Type B pancreatic cell (in vitro differentiated cells): ENCODE data around the gene GRID2. TPM values are rescaled to one million over a fixed set of nuclear protein-coding genes. Genes with fewer than 3 reads are reported as not detected.

Source experiments
- DNase-seq: peaks from one replicate; pipeline ENCODE4 v3.0.0; 2021; ENCODE audit warnings: mixed read lengths; ENCODE audit not compliant: unreplicated experiment; ENCODE audit errors: extremely low spot score
- H3K27ac Mint-ChIP-seq: 2 replicates; pipeline ENCODE4 v1.8.0; 2021; ENCODE audit warnings: mild to moderate bottlenecking, mixed read lengths
- H3K27me3 Mint-ChIP-seq: 2 replicates; pipeline ENCODE4 v1.8.0; 2021; ENCODE audit warnings: mixed read lengths
- H3K36me3 Mint-ChIP-seq: 2 replicates; pipeline ENCODE4 v1.8.0; 2021; ENCODE audit warnings: mixed read lengths
- H3K4me1 Mint-ChIP-seq: one replicate; pipeline ENCODE4 v1.8.0; 2021; ENCODE audit warnings: mixed read lengths; ENCODE audit not compliant: unreplicated experiment
- H3K4me3 Mint-ChIP-seq: 2 replicates; pipeline ENCODE4 v1.8.0; 2021; ENCODE audit warnings: mild to moderate bottlenecking, mixed read lengths
- H3K9me3 Mint-ChIP-seq: 2 replicates; pipeline ENCODE4 v1.8.0; 2021; ENCODE audit warnings: mixed read lengths
- CTCF ChIP-seq: fragments of 200-600 bp; sonication (generic); conservative IDR thresholded peaks from 2 replicates; pipeline ENCODE4 v1.5.0; 2021; ENCODE audit warnings: antibody characterized with exemption, mild to moderate bottlenecking
- total RNA-seq: library from RNA; stranded (reverse); gene quantifications from 2 replicates; pipeline ENCODE4 v1.2.1, GENCODE V29; 2021; ENCODE audit warnings: low replicate concordance

Gene GRID2
- total RNA-seq, 1 donor from 2014 or later, result 1.7 TPM

GRCh38 chr4:93303440-93303839 is 999.7 kb downstream of the GRID2 start:
- DNase-seq, result no peak
- no peak for TF ChIP-seq CTCF
- no peak overlapping the region for H3K4me3 Mint-ChIP-seq
- H3K27me3 Mint-ChIP-seq, result no peaks in the 10 kb centered on the region
- H3K4me1 Mint-ChIP-seq, result peaks cover 4% of the 10 kb centered on the region
- H3K9me3 Mint-ChIP-seq, result no peaks in the 10 kb centered on the region
- no peaks in the 10 kb centered on the region for H3K36me3 Mint-ChIP-seq
- no peak overlapping the region for H3K27ac Mint-ChIP-seq

- no peak for DNase-seq
- no peaks in the 10 kb centered on the region for H3K27me3 Mint-ChIP-seq
- no peak overlapping the region for H3K27ac Mint-ChIP-seq
- no peak for TF ChIP-seq CTCF
- H3K36me3 Mint-ChIP-seq, result no peaks in the 10 kb centered on the region
- no peaks in the 10 kb centered on the region for H3K4me1 Mint-ChIP-seq
- no peak overlapping the region for H3K4me3 Mint-ChIP-seq
- H3K9me3 Mint-ChIP-seq, result no peaks in the 10 kb centered on the region
Measured at GRCh38 chr4:93312299-93312698, 1008.5 kb downstream of the GRID2 start.

DNA sequence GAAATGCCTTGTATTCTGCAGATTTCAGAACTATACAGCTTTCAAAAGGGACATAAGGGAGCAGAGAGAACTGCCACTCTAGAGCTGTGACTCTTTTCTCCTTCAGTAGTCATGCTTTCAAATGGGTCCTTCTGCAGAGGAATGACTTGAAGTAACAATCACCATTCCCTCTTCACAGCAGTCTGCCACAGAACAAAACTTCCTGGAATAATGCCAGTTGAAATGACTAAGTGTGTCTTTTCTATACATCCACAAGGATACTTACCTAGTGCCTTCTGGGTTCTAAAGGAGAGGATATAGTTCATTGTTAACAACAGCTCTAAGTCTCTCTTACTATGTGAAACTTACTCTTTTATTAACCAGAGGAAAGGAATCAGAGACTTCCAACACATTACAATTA is 1009.4 kb downstream of the GRID2 start:
- no peak overlapping the region for H3K27ac Mint-ChIP-seq

GRCh38 chr4:93317057-93317456 is 1013.3 kb downstream of the GRID2 start:
- DNase-seq, result no peak
- no peak overlapping the region for H3K4me3 Mint-ChIP-seq
- TF ChIP-seq CTCF, result no peak
- H3K4me1 Mint-ChIP-seq, result no peaks in the 10 kb centered on the region
- no peaks in the 10 kb centered on the region for H3K27me3 Mint-ChIP-seq
- H3K9me3 Mint-ChIP-seq, result no peaks in the 10 kb centered on the region
- H3K27ac Mint-ChIP-seq, result no peak overlapping the region
- H3K36me3 Mint-ChIP-seq, result no peaks in the 10 kb centered on the region

More for the DNA sequence above, 1009.4 kb downstream of the GRID2 start:
- H3K4me3 Mint-ChIP-seq, result no peak overlapping the region
- no peak for DNase-seq
- no peaks in the 10 kb centered on the region for H3K9me3 Mint-ChIP-seq
- no peaks in the 10 kb centered on the region for H3K27me3 Mint-ChIP-seq
- no peaks in the 10 kb centered on the region for H3K36me3 Mint-ChIP-seq
- no peak for TF ChIP-seq CTCF
- no peaks in the 10 kb centered on the region for H3K4me1 Mint-ChIP-seq

- no peak overlapping the region for H3K4me3 Mint-ChIP-seq
- no peaks in the 10 kb centered on the region for H3K4me1 Mint-ChIP-seq
- no peak overlapping the region for H3K27ac Mint-ChIP-seq
- no peaks in the 10 kb centered on the region for H3K36me3 Mint-ChIP-seq
- DNase-seq, result no peak
- TF ChIP-seq CTCF, result no peak
- H3K9me3 Mint-ChIP-seq, result no peaks in the 10 kb centered on the region
- H3K27me3 Mint-ChIP-seq, result no peaks in the 10 kb centered on the region
Measured at GRCh38 chr4:93317561-93317960, 1013.8 kb downstream of the GRID2 start.

DNA sequence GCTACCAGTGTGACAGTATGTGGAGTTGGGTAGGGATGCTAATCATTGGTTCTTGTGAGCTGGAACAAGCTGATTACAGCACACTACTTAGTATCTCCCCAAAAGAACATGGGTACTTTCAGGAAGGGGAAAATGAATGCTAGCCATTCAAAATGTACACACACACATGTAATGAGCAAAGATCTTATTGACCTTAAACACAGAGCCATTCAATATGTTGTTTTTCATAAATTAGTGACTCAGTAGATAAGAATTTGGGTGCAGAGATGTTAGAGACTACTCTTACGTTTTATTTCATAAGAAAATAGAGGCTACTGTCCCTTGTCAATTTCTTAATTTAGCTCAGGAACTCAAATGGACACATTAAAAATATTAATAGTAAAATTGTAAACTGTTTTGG is 1015.3 kb downstream of the GRID2 start:
- Mint-ChIP-seq H3K4me3 (no peak overlapping the region), H3K36me3 (no peaks in the 10 kb centered on the region), H3K4me1 (no peaks in the 10 kb centered on the region), H3K27ac (no peak overlapping the region), H3K9me3 (no peaks in the 10 kb centered on the region), H3K27me3 (no peaks in the 10 kb centered on the region)
- DNase-seq, result no peak
- TF ChIP-seq CTCF, result no peak
